Ramos (cell line): ENCODE results near the gene RNF213.
"Not testable (repeated sequence)": the region's sequence is repeated elsewhere in the genome, so short reads cannot be mapped to it uniquely, and the experiment has no call there.

Source experiments
- in situ Hi-C: fragments of 300-500 bp; cut with MboI; formaldehyde crosslinking; loops from one replicate; pipeline ENCODE4 v1.14.3; 2022; ENCODE audit warnings: low sequenced_read_pairs; ENCODE audit not compliant: unreplicated experiment

The RNF213 gene

GRCh38 chr17:80313946-80314345 lies 53.3 kb downstream of the RNF213 start:
- in situ Hi-C loops: not testable (repeated sequence)

DNA sequence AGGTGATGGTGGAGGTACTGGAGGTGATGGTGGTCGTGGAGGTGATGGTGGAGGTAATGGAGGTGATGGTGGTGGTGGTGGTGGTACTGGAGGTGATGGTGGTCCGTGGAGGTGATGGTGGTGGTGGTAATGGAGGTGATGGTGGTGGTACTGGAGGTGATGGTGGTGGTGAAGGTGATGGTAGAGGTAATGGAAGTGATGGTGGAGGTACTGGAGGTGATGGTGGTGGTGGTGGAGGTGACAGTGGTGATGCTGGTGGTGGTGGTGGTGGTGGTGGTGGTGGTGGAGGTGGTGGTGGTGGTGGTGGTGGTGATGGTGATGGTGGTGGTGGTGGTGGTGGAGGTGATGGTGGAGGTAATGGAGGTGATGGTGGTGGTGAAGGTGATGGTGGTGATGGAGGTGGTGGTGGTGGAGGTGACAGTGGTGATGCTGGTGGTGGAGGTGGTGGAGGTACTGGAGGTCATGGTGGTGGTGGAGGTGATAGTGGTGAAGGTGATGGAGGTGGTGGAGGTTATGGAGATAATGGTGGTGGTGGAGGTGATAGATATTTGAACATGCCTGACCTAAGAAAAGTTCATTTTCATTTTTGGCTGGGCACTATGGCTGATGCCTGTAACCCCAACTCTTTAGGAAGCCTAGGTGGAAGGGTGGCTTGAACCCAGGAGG lies 55.0 kb downstream of the RNF213 start:
- in situ Hi-C loops: no loop called here

DNA sequence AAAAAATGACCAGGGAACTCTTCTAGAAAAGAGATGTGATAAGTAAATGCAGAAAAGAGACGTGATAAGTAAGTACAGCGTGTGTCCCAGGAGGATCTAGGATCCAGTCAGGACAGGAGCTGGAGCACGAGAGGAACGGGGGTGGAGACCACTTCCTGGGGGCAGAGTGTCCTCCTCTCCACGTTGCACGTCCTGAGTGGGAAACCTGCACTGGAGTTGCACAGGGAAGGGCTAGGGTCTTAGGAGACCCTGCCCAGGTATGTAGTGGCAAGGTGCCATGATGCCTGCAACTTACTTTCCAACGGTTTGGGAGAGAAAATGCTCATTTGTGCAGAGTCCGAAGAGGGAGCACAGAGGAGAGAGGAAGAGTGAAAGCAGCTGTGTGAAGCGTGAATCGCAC lies 55.8 kb downstream of the RNF213 start:
- in situ Hi-C loops: no loop called here

- in situ Hi-C loops: no loop called here
These were observed 56.5 kb downstream of the RNF213 start for GRCh38 chr17:80316927-80317705.

DNA sequence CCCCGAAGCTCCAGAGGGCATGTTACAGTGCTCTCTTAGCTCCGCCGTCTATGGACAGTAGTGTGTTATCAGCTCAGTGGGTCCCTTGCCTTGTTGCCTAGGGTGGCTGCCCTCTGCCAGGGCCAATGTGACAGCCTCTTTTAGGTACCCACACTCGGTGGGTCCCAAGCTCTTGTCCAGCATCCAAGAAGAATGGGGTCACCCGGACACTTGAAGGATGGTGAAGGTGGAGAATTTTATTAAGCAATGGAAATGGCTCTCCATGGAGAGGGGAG lies 57.0 kb downstream of the RNF213 start:
- in situ Hi-C loops: no loop called here

- in situ Hi-C loops: no loop called here
These were observed 57.5 kb downstream of the RNF213 start for GRCh38 chr17:80318166-80318565.

DNA sequence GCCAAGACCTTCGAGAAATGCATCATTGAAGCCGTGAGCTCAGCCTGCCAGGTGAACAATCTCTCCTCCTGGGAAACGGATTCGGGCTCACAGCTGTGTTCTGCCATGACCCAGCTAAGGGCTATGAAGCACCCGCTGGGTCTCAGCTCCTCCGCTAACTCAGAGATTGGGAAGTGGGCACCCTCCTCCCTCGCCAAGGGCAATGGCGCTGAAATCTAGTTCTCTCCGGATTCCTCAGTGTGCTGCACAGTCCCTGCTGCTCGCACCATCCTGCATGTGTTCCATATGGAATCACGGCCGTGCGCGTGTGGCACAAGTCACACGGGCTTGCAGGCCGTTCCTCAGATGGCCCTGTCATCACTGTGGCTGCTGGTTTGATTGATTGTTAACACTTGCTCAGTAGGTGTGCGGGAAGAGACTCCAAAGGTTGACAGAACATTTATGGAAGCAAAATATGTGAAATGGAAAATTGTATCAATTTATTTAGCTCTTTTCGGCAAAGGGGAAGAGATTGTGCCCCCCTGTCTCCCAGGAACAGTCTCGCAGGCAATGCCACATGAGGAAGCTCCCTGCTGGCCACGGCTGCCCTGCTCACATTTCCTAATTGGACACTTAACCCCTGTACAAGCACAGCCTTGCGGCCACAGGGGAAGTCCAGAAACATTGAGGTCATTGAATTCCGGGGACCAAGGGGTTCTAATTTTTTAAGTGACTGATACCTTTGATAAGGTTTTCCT lies 58.8 kb downstream of the RNF213 start:
- in situ Hi-C loops: no loop called here

DNA sequence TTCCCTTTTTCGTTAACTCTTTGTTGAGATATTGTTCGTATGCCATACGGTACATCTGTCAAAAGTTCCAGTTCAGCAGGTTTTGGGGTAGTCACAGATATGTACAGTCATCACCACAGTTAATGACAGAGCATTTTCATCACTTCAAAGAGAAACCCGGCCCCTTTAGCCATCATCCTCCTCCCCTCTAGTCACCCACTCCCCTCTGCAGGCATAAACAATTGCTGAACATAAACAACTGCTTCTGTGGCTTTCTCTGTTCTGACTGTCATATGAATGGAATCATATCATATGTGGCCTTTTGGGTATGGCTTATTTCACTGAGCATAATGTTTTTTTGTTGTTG lies 59.3 kb downstream of the RNF213 start:
- in situ Hi-C loops: no loop called here

DNA sequence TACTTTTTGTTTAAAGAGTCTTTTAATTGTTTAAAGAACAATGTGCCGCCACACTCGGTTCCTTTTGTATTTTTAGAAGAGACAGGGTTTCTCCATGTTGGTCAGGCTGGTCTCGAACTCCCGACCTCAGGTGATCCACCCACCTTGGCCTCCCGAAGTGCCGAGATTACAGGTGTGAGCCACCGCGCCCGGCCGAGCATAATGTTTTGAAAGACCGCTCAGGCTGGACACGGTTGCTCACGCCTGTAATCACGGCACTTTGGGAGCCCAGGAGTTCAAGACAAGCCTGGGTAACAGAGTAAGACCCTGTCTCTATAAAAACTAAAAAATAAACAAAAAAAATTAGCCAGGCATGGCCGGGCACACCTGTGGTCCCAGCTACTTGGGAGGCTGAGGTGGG lies 59.8 kb downstream of the RNF213 start:
- in situ Hi-C loops: no loop called here

- in situ Hi-C loops: no loop called here
These were observed 62.2 kb downstream of the RNF213 start for GRCh38 chr17:80322864-80323263.

DNA sequence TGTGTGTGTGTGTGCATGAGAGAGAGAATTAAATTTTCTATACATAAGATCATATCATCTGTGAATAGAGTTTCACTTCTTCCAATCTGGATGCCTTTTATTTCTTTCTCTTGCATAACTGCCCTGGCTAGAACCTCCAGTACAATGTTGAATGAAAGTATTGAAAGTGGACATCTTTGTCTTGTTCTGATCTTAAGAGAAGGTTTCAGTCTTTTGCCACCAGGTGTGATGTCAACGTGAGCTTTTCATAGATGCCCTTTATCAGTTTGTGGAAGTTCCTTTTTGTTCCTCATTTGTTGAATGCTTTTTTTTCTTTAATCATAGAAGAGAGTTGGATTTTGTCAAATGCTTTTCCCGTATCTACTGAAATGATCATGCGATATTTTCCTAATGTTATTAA lies 63.3 kb downstream of the RNF213 start:
- in situ Hi-C loops: no loop called here

DNA sequence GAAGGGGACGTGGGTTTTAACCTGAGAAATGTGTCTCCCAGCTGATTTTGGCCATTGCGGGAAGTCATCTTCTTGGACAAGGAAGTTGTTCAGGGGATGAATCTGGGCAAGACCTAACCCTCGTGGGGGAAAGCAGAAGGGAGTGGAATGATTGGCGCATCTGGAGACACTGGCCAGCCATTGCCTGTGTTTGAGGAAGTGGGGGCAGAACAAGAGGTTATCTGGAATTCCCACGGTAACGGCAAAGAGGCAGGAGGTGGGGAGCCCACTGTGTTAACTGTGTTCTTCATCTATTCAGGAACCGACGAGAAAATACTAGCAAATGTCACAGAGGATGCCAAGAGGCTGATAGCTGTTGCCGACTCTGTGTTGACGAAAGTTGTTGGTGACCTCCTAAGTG lies 66.9 kb downstream of the RNF213 start:
- in situ Hi-C loops: no loop called here

GRCh38 chr17:80328634-80329380 lies 68.2 kb downstream of the RNF213 start:
- in situ Hi-C loops: no loop called here

DNA sequence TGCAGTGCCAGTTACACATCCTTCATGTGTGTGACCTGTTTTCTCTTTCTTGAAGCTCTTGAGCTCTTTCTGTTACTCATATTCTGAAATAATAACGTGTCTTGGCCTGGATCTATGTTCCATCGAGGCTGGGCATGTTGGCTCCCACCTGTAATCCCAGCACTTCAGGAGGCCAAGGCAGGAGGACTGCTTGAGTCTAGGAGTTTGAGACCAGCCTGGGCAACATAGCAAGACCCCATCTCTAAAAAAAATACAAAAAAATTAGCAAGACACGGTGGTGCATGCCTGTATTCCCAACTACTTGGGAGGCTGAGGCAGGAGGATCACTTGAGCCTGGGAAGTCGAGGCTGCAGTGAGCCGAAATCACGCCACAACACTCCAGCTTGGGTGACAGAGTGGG lies 68.8 kb downstream of the RNF213 start:
- in situ Hi-C loops: not testable (repeated sequence)

DNA sequence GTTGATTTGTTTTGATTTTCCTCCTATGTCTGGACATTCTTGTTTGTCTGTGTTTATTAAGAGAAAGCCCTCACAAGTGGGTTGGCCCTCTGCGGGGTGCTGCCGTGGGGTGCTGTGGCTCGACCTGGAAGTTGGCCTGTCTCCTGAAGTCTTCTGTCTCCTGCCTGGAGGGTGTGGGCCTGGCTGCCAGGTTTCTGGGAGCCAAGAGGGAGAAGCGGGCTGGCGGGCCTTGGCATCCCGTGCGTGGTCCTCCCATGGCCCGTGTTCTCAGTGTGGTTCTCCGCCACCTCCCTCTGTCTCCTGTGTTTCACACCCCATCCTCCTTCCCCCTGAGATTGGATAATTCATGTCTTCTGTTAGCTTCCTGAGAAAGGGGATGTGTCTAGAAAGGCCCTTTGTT lies 69.6 kb downstream of the RNF213 start:
- in situ Hi-C loops: no loop called here

- in situ Hi-C loops: not testable (repeated sequence)
These were observed 70.3 kb downstream of the RNF213 start for GRCh38 chr17:80330938-80331337.

- in situ Hi-C loops: no loop called here
These were observed 71.2 kb downstream of the RNF213 start for GRCh38 chr17:80331820-80332219.

- in situ Hi-C loops: no loop called here
These were observed 76.7 kb downstream of the RNF213 start for GRCh38 chr17:80337195-80337895.

- in situ Hi-C loops: no loop called here
These were observed 78.5 kb downstream of the RNF213 start for GRCh38 chr17:80339118-80339517.

DNA sequence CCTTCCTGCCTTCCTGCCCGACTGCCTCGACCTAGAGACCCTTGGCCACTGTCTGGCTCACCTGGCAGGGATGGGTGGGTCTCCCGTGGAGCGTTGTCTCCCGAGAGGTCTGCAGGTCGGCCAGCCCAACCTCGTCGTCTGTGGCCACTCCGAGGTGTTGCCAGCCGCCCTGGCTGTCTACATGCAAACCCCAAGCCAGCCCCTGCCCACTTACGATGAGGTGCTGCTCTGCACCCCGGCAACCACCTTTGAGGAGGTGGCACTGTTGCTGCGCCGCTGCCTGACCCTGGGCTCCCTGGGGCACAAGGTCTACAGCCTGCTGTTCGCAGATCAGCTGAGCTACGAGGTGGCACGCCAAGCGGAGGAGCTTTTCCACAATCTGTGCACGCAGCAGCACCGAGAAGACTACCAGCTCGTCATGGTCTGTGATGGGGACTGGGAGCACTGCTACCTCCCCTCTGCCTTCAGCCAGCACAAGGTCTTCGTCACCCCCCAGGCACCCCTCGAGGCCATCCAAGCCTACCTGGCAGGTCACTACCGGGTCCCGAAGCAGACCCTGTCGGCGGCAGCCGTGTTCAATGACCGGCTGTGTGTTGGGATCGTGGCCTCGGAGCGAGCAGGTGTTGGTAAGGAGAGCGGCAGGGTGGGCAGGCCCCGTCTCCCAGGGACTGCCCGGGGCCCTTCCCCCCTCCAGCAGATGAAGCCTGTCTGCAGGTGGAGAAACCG lies 79.2 kb downstream of the RNF213 start:
- in situ Hi-C loops: no loop called here
